ENCODE data around the gene COX20. TPM values are rescaled to one million over a fixed set of nuclear protein-coding genes. Genes with fewer than 3 reads are reported as not detected.

COX20 gene
- total and polyA plus RNA-seq, 2 of the 13 experiments (the other 11 are each of a cell fraction or from before 2014, with no cell fraction given): 34.4 to 95.8 TPM

GRCh38 chr1:244834543-244835275 lies 749 bp upstream of the COX20 start (continued):
- TF ChIP-seq ZNF121 (CRISPR knock-in tag; IDR thresholded peaks at IDR 0.05): no peak
- TF ChIP-seq ZNF576 (CRISPR knock-in tag; IDR thresholded peaks at IDR 0.05): no peak
- no peak for TF ChIP-seq MAZ (IDR thresholded peaks at IDR 0.05; ENCODE audit: borderline replicate concordance, low read depth, low read length)
- TF ChIP-seq MAZ (CRISPR knock-in tag; IDR thresholded peaks at IDR 0.05; ENCODE audit: low read depth): no peak
- no peak for TF ChIP-seq ZNF83 (CRISPR knock-in tag; IDR thresholded peaks at IDR 0.05; ENCODE audit: borderline replicate concordance)
- no peak for TF ChIP-seq ZNF792 (CRISPR knock-in tag; IDR thresholded peaks at IDR 0.05)
- no peak for TF ChIP-seq MTF2 (CRISPR knock-in tag; IDR thresholded peaks at IDR 0.05; ENCODE audit: borderline replicate concordance)
- TF ChIP-seq SCMH1 (CRISPR knock-in tag; IDR thresholded peaks at IDR 0.05; ENCODE audit: borderline replicate concordance): no peak
- TF ChIP-seq ZNF562 (CRISPR knock-in tag; IDR thresholded peaks at IDR 0.05; ENCODE audit: borderline replicate concordance): no peak
- TF ChIP-seq ZBTB42 (CRISPR knock-in tag; IDR thresholded peaks at IDR 0.05): 0 out of 2 replicates have a peak, but pooled peaks have one; percentile 55
- no peak for TF ChIP-seq TMF1 (CRISPR knock-in tag; IDR thresholded peaks at IDR 0.05; ENCODE audit: low read depth)
- peak; percentile 75 for TF ChIP-seq NKX3-1 (CRISPR knock-in tag; IDR thresholded peaks at IDR 0.05)
- no peak for TF ChIP-seq ZNF251 (CRISPR knock-in tag; IDR thresholded peaks at IDR 0.05)
- TF ChIP-seq ZKSCAN5 (CRISPR knock-in tag; IDR thresholded peaks at IDR 0.05): no peak
- TF ChIP-seq ZNF256 (CRISPR knock-in tag; conservative IDR thresholded peaks at IDR 0.05): 0 out of 2 replicates have a peak, but pooled peaks have one; percentile 14
- TF ChIP-seq PLRG1 (conservative IDR thresholded peaks at IDR 0.05): no peak
- no peak for TF ChIP-seq CENPX (CRISPR knock-in tag; IDR thresholded peaks at IDR 0.05)
- TF ChIP-seq SIN3A (IDR thresholded peaks at IDR 0.05; ENCODE audit: borderline replicate concordance, low read depth, low read length): peak; percentile 27; the same call in 1 of the 2 replicates
- TF ChIP-seq TIGD3 (CRISPR knock-in tag; IDR thresholded peaks at IDR 0.05; ENCODE audit: borderline replicate concordance): no peak
- no peak; the same call in 1 of the 2 replicates for TF ChIP-seq ZNF317 (CRISPR knock-in tag; IDR thresholded peaks at IDR 0.05)
- TF ChIP-seq ZNF691 (CRISPR knock-in tag; IDR thresholded peaks at IDR 0.05; ENCODE audit: borderline replicate concordance, low read depth): peak; percentile 68; the same call in 1 of the 2 replicates
- TF ChIP-seq E2F5 (CRISPR knock-in tag; conservative IDR thresholded peaks at IDR 0.05): no peak
- TF ChIP-seq ZBTB44 (CRISPR knock-in tag; IDR thresholded peaks at IDR 0.05): no peak
- 0 out of 2 replicates have a peak, but pooled peaks have one; percentile 39 for TF ChIP-seq PAF1 (CRISPR knock-in tag; IDR thresholded peaks at IDR 0.05)
- no peak for TF ChIP-seq ZFYVE20 (CRISPR knock-in tag; IDR thresholded peaks at IDR 0.05; ENCODE audit: borderline replicate concordance, low read depth)
- TF ChIP-seq ZNF12 (CRISPR knock-in tag; IDR thresholded peaks at IDR 0.05): no peak
- peak; percentile 22 for TF ChIP-seq CCAR2 (optimal IDR thresholded peaks at IDR 0.05; ENCODE audit: low read depth, low read length)

Data from HepG2 (cell line).